ENCODE results near the gene RFTN2.

The RFTN2 gene

GRCh38 chr2:197548582-197548981 is 126.8 kb downstream of the RFTN2 start:
- TF ChIP-seq ZNF274 (IDR thresholded peaks at IDR 0.05; ENCODE audit: low read depth, low read length) = no peak
- no peak overlapping the region for H3K4me3 ChIP-seq (ENCODE audit: low read length)

- TF ChIP-seq ZNF274 (IDR thresholded peaks at IDR 0.05; ENCODE audit: low read depth, low read length) = no peak
- H3K4me3 ChIP-seq (ENCODE audit: low read length) = no peak overlapping the region
Measured at GRCh38 chr2:197547163-197547900, 128.1 kb downstream of the RFTN2 start.

- no peak overlapping the region for H3K4me3 ChIP-seq (ENCODE audit: low read length)
- TF ChIP-seq ZNF274 (IDR thresholded peaks at IDR 0.05; ENCODE audit: low read depth, low read length) = no peak
Measured at GRCh38 chr2:197543206-197543605, 132.2 kb downstream of the RFTN2 start.

- TF ChIP-seq ZNF274 (IDR thresholded peaks at IDR 0.05; ENCODE audit: low read depth, low read length) = no peak
- H3K4me3 ChIP-seq (ENCODE audit: low read length) = no peak overlapping the region
Measured at GRCh38 chr2:197539734-197540133, 135.7 kb downstream of the RFTN2 start.

- no peak overlapping the region for H3K4me3 ChIP-seq (ENCODE audit: low read length)
- no peak for TF ChIP-seq ZNF274 (IDR thresholded peaks at IDR 0.05; ENCODE audit: low read depth, low read length)
Measured at GRCh38 chr2:197538412-197538811, 137.0 kb downstream of the RFTN2 start.
